Upper lobe of left lung (tissue), 4 donors: ENCODE data around the gene ATP11A.

Source experiments
- CTCF ChIP-seq, 6 experiments: fragments of 450-650 bp in 4 of 6; fragments of 200-600 bp in 2 of 6; sonication (generic) in 2 of 6; IDR thresholded peaks; one replicate each; pipeline ENCODE4 v1.5.1; 2016 to 2019; ENCODE audit warnings: antibody characterized with exemption in 6 of 6
- EP300 ChIP-seq, 4 donors: sonication (generic); formaldehyde crosslinking; IDR thresholded peaks; one replicate each; pipeline ENCODE4 v1.5.1; 2017; ENCODE audit warnings: antibody characterized with exemption in 4 of 4, control low read depth in 2 of 4
- POLR2A ChIP-seq, 4 donors: fragments of 450-650 bp; IDR thresholded peaks; one replicate each; pipeline ENCODE4 v1.5.1; 2016 to 2017; ENCODE audit warnings: antibody characterized with exemption in 4 of 4, mild to moderate bottlenecking in 2 of 4
- POLR2AphosphoS5 ChIP-seq, 2 donors: sonication (generic); formaldehyde crosslinking; IDR thresholded peaks; one replicate each; pipeline ENCODE4 v1.5.1; 2017; ENCODE audit warnings: antibody characterized with exemption in 2 of 2

GRCh38 chr13:112655913-112656312, 33.9 kb upstream of the ATP11A start:
- no peak for TF ChIP-seq EP300 (IDR thresholded peaks at IDR 0.05)
- no peak for TF ChIP-seq CTCF (IDR thresholded peaks at IDR 0.05)
- TF ChIP-seq POLR2A (IDR thresholded peaks at IDR 0.05), result no peak
- no peak for TF ChIP-seq POLR2AphosphoS5 (IDR thresholded peaks at IDR 0.05)
